Measurements from ENCODE around the gene SLC9B2. TPM values are rescaled to one million over a fixed set of nuclear protein-coding genes. Genes with fewer than 3 reads are reported as not detected.

Gene SLC9B2
- total RNA-seq, 4 donors from 2014 or later, result 12.9 to 34.0 (median 19.0) TPM

- no peak overlapping the region for H3K4me3 ChIP-seq
- H3K9me3 ChIP-seq, result no peaks in the 10 kb centered on the region
- peaks cover 9 to 33% (median 12%) of the 10 kb centered on the region in 4 donors for H3K36me3 ChIP-seq
- no peak for DNase-seq (ENCODE audit: extremely low spot score)
- whole genome bisulfite sequencing, result 47% methylated on average over 2 of the region's 2 CpGs
- intact Hi-C loops (cut with DNase I), result no loop called here
- H3K27ac ChIP-seq (replicated peaks in 1 of 4), result no peak overlapping the region
- H3K4me1 ChIP-seq, result no peaks in the 10 kb centered on the region
- TF ChIP-seq CTCF (IDR thresholded peaks at IDR 0.05), result no peak
- no peak for TF ChIP-seq EP300 (IDR thresholded peaks at IDR 0.05)
- TF ChIP-seq POLR2AphosphoS5 (IDR thresholded peaks at IDR 0.05), result no peak
- no peak for TF ChIP-seq POLR2A (IDR thresholded peaks at IDR 0.05; ENCODE audit: low read depth)
- no peaks in the 10 kb centered on the region for H3K27me3 ChIP-seq
Observed at GRCh38 chr4:103050736-103051436, 25.7 kb downstream of the SLC9B2 start.

- DNase-seq (ENCODE audit: extremely low spot score), result no peak
- H3K9me3 ChIP-seq, result no peaks in the 10 kb centered on the region
- no peaks in the 10 kb centered on the region for H3K27me3 ChIP-seq
- no peaks in the 10 kb centered on the region for H3K4me1 ChIP-seq
- no peak overlapping the region for H3K27ac ChIP-seq (replicated peaks in 1 of 4)
- 47% methylated on average over 5 of the region's 5 CpGs for WGBS
- H3K36me3 ChIP-seq, result peaks cover 16 to 64% (median 21%) of the 10 kb centered on the region in 4 donors
- no peak overlapping the region for H3K4me3 ChIP-seq
- TF ChIP-seq POLR2AphosphoS5 (IDR thresholded peaks at IDR 0.05) (no peak), POLR2A (IDR thresholded peaks at IDR 0.05; ENCODE audit: low read depth) (no peak), EP300 (IDR thresholded peaks at IDR 0.05) (no peak), CTCF (IDR thresholded peaks at IDR 0.05) (peak; percentile 50 to 76 (median 55))
- intact Hi-C loops (cut with DNase I), result loop anchor here (5.0 kb wide), 1 partner anchor 56 kb away; no protein-coding TSS in a partner anchor
Observed at GRCh38 chr4:103046416-103047290, 29.9 kb downstream of the SLC9B2 start.

- Histone ChIP-seq H3K4me1 (no peaks in the 10 kb centered on the region), H3K27me3 (no peaks in the 10 kb centered on the region), H3K4me3 (no peak overlapping the region), H3K36me3 (peaks cover 6 to 49% (median 15%) of the 10 kb centered on the region in 4 donors), H3K27ac (replicated peaks in 1 of 4) (no peak overlapping the region), H3K9me3 (no peaks in the 10 kb centered on the region)
- 93% methylated on average over 2 of the region's 2 CpGs for WGBS
- TF ChIP-seq CTCF (IDR thresholded peaks at IDR 0.05) (no peak), POLR2A (IDR thresholded peaks at IDR 0.05; ENCODE audit: low read depth) (no peak), EP300 (IDR thresholded peaks at IDR 0.05) (no peak)
- DNase-seq (ENCODE audit: extremely low spot score), result no peak
- intact Hi-C loops (cut with DNase I), result no loop called here
Observed at GRCh38 chr4:103044183-103044582, 32.4 kb downstream of the SLC9B2 start.

GRCh38 chr4:103036169-103036568 is 40.4 kb downstream of the SLC9B2 start:
- TF ChIP-seq POLR2A (IDR thresholded peaks at IDR 0.05; ENCODE audit: low read depth) (no peak), EP300 (IDR thresholded peaks at IDR 0.05) (no peak)
- intact Hi-C loops (cut with DNase I), result no loop called here
- Histone ChIP-seq H3K9me3 (no peaks in the 10 kb centered on the region), H3K4me1 (no peaks in the 10 kb centered on the region), H3K36me3 (peaks cover 0 to 15% (median 0%) of the 10 kb centered on the region in 4 donors), H3K27ac (replicated peaks in 1 of 4) (no peak overlapping the region), H3K27me3 (no peaks in the 10 kb centered on the region), H3K4me3 (no peak overlapping the region)
- DNase-seq (ENCODE audit: extremely low spot score), result no peak
- 96% methylated on average over 2 of the region's 2 CpGs for WGBS

GRCh38 chr4:103032574-103032973 is 44.0 kb downstream of the SLC9B2 start:
- no peaks in the 10 kb centered on the region for H3K27me3 ChIP-seq
- H3K27ac ChIP-seq (replicated peaks in 1 of 4), result no peak overlapping the region
- peaks cover 0 to 34% (median 4%) of the 10 kb centered on the region in 4 donors for H3K36me3 ChIP-seq
- TF ChIP-seq POLR2A (IDR thresholded peaks at IDR 0.05; ENCODE audit: low read depth) (no peak), CTCF (IDR thresholded peaks at IDR 0.05) (peak; percentile 11 to 27 (median 20))
- no peak overlapping the region for H3K4me3 ChIP-seq
- no peak for DNase-seq (ENCODE audit: extremely low spot score)
- no peaks in the 10 kb centered on the region for H3K9me3 ChIP-seq
- intact Hi-C loops (cut with DNase I), result no loop called here
- WGBS, result 60% methylated on average over 1 of the region's 2 CpGs
- H3K4me1 ChIP-seq, result no peaks in the 10 kb centered on the region
